Measurements from ENCODE around the gene ZFP36L1.

Gene ZFP36L1

GRCh38 chr14:68790644-68791077 is 2.2 kb downstream of the ZFP36L1 start:
- Histone ChIP-seq H3K27me3 (no peaks in the 10 kb centered on the region), H3K4me3 (peak overlapping the region; percentile 88 to 95), H3K36me3 (peaks cover 20 to 56% (median 54%) of the 10 kb centered on the region in 3 donors), H3K27ac (peak overlapping the region; percentile 96 to 100), H3K9me3 (no peaks in the 10 kb centered on the region), H3K4me1 (peaks cover 0 to 39% (median 21%) of the 10 kb centered on the region in 4 donors)
- peak in 1 of 2 donors; percentile 64 for DNase-seq
- intact Hi-C loops (cut with DNase I; ENCODE audit: low total_unique reads) = loop anchor here (5.0 kb wide), 2 partner anchors 243 to 263 kb away; no protein-coding TSS in a partner anchor
- TF ChIP-seq CTCF (IDR thresholded peaks at IDR 0.05) = no peak

GRCh38 chr14:68789821-68790643 is 2.8 kb downstream of the ZFP36L1 start:
- peak in 1 of 2 donors; percentile 73 for DNase-seq
- H3K4me1 ChIP-seq = peaks cover 0 to 44% (median 24%) of the 10 kb centered on the region in 4 donors
- H3K4me3 ChIP-seq = peak overlapping the region; percentile 88 to 95
- intact Hi-C loops (cut with DNase I; ENCODE audit: low total_unique reads) = loop anchor here (5.0 to 10.0 kb wide), 5 partner anchors 165 to 845 kb away; no protein-coding TSS in a partner anchor
- H3K27me3 ChIP-seq = no peaks in the 10 kb centered on the region
- H3K36me3 ChIP-seq = peaks cover 20 to 56% (median 54%) of the 10 kb centered on the region in 3 donors
- no peaks in the 10 kb centered on the region for H3K9me3 ChIP-seq
- peak overlapping the region; percentile 96 to 100 for H3K27ac ChIP-seq
- peak in 1 of 2 experiments; percentile 8 for TF ChIP-seq CTCF (IDR thresholded peaks at IDR 0.05)

- peak; percentile 82 to 92 for DNase-seq
- Histone ChIP-seq H3K27me3 (no peaks in the 10 kb centered on the region), H3K36me3 (peaks cover 20 to 56% (median 54%) of the 10 kb centered on the region in 3 donors), H3K27ac (peak overlapping the region; percentile 96 to 100), H3K9me3 (no peaks in the 10 kb centered on the region), H3K4me1 (peaks cover 0 to 46% (median 24%) of the 10 kb centered on the region in 4 donors), H3K4me3 (peak overlapping the region; percentile 88 to 95)
- TF ChIP-seq CTCF (IDR thresholded peaks at IDR 0.05) = peak; percentile 60 to 71
- intact Hi-C loops (cut with DNase I; ENCODE audit: low total_unique reads) = loop anchor here (5.0 to 10.0 kb wide), 3 partner anchors 164 to 844 kb away; no protein-coding TSS in a partner anchor
Measured at GRCh38 chr14:68788996-68789820, 3.7 kb downstream of the ZFP36L1 start.

GRCh38 chr14:68788275-68788995 is 4.4 kb downstream of the ZFP36L1 start:
- no peak for TF ChIP-seq CTCF (IDR thresholded peaks at IDR 0.05)
- peak overlapping the region; percentile 88 to 95 for H3K4me3 ChIP-seq
- peaks cover 20 to 56% (median 54%) of the 10 kb centered on the region in 3 donors for H3K36me3 ChIP-seq
- H3K9me3 ChIP-seq = no peaks in the 10 kb centered on the region
- peak overlapping the region; percentile 96 to 100 for H3K27ac ChIP-seq
- no peaks in the 10 kb centered on the region for H3K27me3 ChIP-seq
- H3K4me1 ChIP-seq = peaks cover 0 to 46% (median 24%) of the 10 kb centered on the region in 4 donors
- no peak for DNase-seq
- intact Hi-C loops (cut with DNase I; ENCODE audit: low total_unique reads) = loop anchor here (5.0 to 10.0 kb wide), 3 partner anchors 164 to 844 kb away; no protein-coding TSS in a partner anchor
